Occipital lobe (tissue), 2 donors: ENCODE measurements around the gene DUSP1. TPM values are rescaled to one million over a fixed set of nuclear protein-coding genes. Genes with fewer than 3 reads are reported as not detected.
"Not testable (repeated sequence)": the region's sequence is repeated elsewhere in the genome, so short reads cannot be mapped to it uniquely, and the experiment has no call there.

Experiments used
- DNase-seq: peaks from one replicate; lab custom pipeline; 2025; lab: John Stamatoyannopoulos, UW
- total RNA-seq: library from RNA; depleted of rRNA; stranded (reverse); fragments of >200 nt; gene quantifications from one replicate; pipeline ENCODE4 v1.2.3, GENCODE V29; 2014

DUSP1 gene
- total RNA-seq, 1 donor from 2014 or later = 54.1 TPM

DNA sequence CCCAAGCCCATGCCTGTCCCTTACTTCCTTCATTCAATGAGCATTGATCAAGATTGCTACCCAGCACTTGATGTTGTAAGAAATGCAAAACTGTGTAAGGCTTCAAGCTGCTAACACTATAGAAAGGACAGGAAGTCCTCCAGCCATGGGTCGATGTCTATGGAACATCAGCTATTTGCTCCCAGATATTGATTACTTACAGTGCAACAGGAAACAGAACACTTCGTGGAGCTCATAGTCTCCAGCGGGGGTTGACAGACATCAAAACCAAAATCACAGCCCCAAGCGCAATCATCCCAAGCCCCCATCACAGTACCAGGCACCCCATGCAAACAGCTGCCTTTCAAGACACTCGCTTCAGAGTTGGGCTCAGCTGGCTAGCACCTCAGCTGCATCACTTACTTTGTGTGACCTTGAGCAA, 26.8 kb upstream of the DUSP1 start:
- DNase-seq = no peak

GRCh38 chr5:172796306-172796705, 25.3 kb upstream of the DUSP1 start:
- DNase-seq = no peak

DNA sequence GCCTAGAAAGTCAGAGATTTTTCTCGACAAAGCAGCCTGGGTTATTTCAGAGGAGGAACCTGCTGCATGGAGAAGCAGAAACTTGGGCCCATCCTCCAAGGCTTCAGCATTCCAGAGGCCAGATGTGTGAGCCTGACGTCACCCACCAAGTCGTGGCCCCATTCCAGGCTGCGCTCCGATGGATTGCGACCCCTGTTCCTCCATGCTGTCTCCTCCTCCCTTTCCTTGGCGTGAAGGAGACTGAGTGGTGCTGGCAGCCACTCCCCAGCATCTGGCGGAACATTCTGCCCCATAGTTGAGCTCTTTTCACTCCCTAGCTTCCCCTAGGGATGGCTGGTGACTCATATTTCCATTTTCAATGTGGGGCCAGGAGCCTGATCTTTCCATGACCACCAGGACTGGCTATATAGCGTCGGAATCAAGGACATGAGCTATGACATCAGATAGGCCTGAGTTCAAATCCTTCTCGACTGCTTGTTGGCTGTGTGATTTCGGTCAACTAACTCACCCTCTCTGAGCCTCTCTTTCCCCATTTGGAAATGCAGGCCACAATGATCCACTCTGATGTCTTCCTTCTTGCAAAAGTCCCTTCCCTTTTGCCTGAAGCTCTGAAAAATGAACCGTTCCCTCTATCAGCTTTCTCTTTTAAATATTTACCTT, 24.5 kb upstream of the DUSP1 start:
- peak; percentile 31 for DNase-seq

DNA sequence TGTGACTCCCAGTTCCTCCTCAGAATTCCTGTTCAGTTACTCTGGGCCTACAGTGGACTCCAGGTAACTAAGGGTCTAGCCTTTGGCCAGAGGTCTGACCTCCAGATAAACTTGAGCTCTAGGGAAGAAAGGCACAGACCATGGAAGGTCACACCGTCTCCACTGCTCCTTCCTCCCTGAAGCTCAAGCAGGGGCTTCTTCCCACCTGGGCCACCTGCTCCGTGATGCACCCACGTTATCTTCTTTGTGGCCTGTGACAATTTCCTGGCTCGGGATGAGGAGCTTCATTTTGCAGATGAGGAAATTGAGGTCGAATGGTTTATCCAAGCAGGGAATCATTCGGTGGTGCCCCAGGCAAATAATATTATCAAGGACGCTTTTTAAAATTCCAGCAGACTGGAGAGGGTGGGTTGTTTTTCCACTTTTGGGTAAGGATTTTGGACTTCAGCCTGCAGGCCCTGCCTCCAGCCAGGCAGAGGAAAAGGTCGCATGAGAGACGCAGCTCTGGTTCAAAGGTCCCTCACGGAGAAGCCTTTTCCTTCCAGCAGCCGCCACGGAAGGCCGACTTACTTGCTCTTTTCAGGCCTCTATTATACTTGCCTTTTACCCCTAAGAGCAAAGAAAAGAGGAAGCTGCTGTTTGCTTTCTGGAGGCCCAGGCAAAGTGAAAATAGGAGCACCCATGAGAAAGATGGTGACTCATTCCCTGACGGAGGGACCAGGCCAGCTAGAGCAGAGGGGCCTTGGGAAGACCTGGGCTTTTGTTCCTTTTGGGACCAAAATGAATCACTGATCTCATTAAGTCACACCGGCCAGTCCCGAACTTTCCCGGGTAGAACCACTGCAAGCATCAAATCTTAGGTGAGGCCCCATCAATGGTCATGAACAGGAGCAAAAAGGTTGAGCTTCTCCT, 22.8 kb upstream of the DUSP1 start:
- DNase-seq = no peak

DNA sequence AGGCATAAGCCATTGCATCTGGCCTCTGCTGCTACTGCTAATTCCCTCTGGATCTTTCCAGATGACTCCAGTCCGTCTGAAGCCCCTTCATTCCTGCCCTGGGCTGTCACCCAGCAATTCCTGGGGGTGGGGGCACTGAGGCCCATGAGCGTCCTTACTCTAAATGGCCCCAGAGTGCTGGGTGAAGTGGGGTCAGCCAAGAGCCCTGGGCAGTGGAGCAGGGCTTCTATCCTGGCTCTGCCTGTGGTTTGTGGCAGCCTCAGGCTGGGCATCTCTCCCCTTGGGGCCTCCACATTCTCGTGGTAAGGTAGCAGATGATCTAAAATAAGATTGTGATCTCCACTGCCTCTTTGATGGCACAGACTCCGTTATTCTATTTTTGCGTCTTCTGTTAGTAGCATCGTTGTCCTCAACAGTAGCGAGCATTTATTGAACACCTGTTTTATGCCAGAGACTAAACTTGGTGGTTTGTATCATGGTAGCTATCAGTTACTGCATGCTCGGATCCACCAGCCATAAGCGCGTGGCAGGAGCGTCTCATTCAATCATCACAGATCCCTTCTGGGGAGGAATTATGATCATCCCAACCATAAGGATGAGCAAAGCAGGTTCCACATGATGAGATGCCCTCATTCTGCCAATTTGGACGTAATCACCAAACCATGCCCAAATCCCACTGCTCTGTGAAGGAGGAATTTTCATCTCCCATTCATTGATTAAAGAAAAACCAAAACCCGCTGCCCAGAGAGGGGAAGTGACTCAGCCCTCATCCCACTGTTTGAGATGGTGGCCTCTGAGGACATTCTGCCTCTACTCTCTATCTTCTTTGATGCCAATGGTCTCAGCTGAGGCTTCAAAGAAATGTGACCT, 21.9 kb upstream of the DUSP1 start:
- no peak for DNase-seq

DNA sequence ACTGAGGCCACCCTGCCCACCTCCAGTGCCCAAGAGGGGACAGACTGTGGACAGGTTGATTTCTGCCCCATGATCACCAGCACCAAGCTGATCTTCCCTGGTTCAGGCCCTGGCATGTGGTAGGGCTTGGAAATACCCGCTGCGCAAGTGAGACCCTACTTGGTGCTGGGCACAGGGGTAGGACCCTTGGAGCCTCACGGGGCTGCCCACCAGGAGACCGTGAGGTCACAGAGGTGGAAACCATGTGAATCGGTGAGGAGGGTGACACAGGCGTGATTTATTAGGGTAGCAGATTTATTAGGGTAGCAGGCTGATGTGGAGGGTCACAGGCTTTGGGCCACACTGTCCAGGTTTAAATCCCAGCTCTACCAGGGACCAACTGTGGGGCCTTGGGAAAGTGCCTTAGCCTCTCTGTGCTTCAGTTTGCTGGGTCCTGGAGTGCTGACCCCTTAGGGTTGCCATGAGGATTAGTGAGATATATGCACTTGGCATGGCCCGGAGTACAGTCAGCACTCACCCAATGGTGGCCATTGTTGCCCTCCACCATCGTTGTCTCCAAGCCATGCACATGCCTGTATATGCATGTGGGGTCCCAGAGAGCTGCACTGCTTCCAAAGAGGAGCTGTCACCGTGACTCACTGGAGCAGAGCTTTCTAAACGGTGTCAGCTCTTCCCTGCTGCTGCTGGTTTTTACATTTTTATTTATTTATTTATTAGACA, 20.9 kb upstream of the DUSP1 start:
- no peak for DNase-seq

DNA sequence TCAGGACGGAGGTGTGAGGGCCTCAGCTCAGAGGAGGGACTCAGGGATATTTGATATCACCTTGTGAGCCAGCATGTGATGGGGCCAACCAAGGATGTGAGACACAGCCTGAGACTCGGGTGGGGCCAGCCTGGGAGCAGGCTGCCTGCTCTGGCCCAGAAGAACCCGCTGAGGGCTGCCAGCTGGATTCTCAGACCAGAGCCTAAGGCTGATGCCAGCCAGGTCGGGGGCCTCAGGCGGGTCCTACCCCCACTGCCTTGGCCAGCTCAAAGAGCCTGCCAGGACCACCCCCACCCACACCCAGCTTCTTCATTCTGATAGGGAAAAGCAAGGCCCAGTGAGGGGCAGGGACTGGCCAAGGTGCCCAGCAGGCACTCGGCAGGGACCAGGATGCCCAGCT, 20.3 kb upstream of the DUSP1 start:
- no peak for DNase-seq

- no peak for DNase-seq
Observed at GRCh38 chr5:172790496-172790889, 19.5 kb upstream of the DUSP1 start.

- no peak for DNase-seq
Observed at GRCh38 chr5:172789687-172790495, 18.9 kb upstream of the DUSP1 start.

- no peak for DNase-seq
Observed at GRCh38 chr5:172788771-172789686, 18.0 kb upstream of the DUSP1 start.

GRCh38 chr5:172787538-172787937, 16.5 kb upstream of the DUSP1 start:
- not testable (repeated sequence) for DNase-seq

DNA sequence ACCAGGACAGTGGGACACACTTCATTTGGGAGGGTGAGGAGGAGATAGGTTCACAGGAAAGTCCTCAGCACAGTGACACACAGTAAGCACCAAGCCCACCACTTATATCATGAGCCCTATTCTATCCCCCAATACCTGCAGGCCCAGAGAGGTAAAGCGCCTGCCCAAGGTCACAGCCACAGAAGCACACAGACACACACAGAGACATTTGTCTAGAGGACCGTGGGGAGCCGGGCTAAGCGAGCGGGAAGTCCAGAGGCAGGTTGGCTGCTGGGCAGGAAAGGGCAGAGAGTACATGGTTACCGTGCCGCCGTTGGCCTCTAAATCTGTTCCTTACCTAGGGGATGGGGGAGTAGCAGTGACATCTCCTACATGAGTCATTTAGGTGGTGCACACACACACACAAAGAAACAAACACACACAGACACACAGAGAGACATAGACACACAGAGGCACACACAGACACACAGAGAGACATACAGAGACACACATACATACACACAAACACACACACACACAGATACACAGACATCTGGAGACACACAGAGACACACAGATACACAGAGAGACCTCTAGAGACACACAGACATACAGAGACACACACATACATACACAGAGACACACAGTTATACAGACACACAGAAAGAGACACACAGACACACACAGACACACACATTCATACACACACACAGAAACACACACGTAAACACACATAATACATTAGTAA, 15.9 kb upstream of the DUSP1 start:
- no peak for DNase-seq

DNA sequence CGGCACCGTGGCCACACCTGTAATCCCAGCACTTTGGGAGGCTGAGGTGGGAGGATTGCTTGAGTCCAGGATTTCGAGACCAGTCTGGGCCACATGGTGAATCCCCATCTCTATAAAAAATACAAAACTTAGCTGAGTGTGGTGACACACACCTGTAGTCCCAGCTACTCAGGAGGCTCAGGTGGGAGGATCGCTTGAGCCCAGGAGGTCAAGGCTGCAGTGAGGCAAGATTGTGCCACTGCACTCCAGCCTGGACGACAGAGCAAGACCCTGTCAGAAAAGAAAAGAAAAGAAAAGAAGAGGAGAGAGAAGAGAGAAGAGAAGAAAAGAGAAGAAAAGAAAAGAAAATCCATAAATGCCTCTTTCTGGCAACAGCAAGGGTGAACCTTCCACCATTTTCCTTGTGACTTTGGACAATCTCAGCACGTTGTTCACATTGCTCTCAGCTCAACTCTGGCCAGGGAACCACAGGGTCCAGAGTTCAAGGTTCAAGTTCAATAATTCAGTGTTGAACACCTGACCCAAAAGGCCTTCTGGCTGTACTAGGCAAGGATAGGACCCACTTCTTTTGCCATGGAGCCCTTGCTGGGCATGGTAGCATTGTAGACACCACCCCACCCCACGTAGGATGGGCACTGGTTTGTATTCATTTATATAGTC, 14.6 kb upstream of the DUSP1 start:
- DNase-seq = no peak

- not testable (repeated sequence) for DNase-seq
Observed at GRCh38 chr5:172784162-172784561, 13.2 kb upstream of the DUSP1 start.

- DNase-seq = not testable (repeated sequence)
Observed at GRCh38 chr5:172783319-172783718, 12.3 kb upstream of the DUSP1 start.

DNA sequence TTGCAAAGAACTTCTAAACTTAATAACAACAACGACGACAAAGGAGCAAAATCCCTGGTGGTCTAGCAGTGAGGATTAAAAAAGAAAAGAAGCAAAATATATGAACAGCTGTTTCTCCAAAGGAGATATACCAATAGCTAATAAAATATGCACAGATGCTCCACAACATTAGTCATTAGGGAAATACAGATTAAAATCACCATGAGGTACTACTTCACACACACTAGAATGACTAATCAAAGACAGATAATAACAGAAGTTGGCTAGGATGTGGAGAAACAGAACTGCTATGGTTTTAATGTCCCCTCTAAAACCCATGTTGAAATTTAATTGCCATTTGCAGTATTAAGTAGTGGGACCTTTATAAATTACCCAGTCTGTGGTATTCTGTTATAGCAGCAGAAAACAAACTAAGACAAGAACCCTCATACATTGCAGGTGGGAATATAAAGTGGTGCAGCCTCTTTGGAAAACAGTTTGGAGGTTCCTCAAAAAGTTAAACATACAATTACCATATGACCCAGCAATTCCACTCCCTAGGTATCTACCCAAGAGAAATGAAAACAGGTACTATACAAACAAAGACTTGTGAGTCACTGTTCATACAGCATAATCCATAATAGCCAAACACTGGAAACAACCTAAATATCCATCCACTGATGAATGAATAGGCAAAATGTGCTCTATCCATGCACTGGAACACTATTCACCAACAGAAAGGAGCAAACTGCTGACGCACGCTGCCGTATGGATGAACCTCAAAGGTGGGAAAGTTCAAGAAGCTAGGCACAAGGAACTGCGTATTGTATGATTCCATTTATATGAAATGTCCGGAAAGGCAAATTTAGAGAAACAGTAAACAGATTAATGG, 11.4 kb upstream of the DUSP1 start:
- no peak for DNase-seq
